Fibroblast of pulmonary artery (primary cell): Measurements from ENCODE around the gene ACVR1B.

Experiments used
- DNase-seq: peaks from one replicate; pipeline ENCODE4 v3.0.0-alpha.2; 2010; ENCODE audit warnings: low read depth
- H3K4me3 ChIP-seq: replicated peaks from 2 replicates; pipeline ENCODE4 v1.5.1; 2011; ENCODE audit warnings: low read depth, mild to moderate bottlenecking, control low read depth, low read length, moderate library complexity
- CTCF ChIP-seq: IDR thresholded peaks from 2 replicates; pipeline ENCODE4 v1.5.1; 2011; ENCODE audit warnings: mild to moderate bottlenecking, control low read depth, low read length, inconsistent platforms; ENCODE audit errors: missing control alignments

The ACVR1B gene

GRCh38 chr12:51953864-51954263 lies 2.4 kb downstream of the ACVR1B start:
- no peak for DNase-seq
- no peak for TF ChIP-seq CTCF
- peak overlapping the region; percentile 96 for H3K4me3 ChIP-seq

- H3K4me3 ChIP-seq, result peak overlapping the region; percentile 96
- peak; percentile 59 for DNase-seq
- no peak for TF ChIP-seq CTCF
Measured at GRCh38 chr12:51954561-51955361, 3.3 kb downstream of the ACVR1B start.

GRCh38 chr12:51955702-51956101 lies 4.2 kb downstream of the ACVR1B start:
- no peak for DNase-seq
- no peak for TF ChIP-seq CTCF
- peak overlapping the region; percentile 2 for H3K4me3 ChIP-seq

- H3K4me3 ChIP-seq, result no peak overlapping the region
- no peak for DNase-seq
- TF ChIP-seq CTCF, result no peak
Measured at GRCh38 chr12:51958542-51958941, 7.0 kb downstream of the ACVR1B start.

- TF ChIP-seq CTCF, result no peak
- peak; percentile 51 for DNase-seq
- no peak overlapping the region for H3K4me3 ChIP-seq
Measured at GRCh38 chr12:51959211-51959610, 7.7 kb downstream of the ACVR1B start.

- TF ChIP-seq CTCF, result no peak
- no peak for DNase-seq
- H3K4me3 ChIP-seq, result no peak overlapping the region
Measured at GRCh38 chr12:51959921-51960320, 8.4 kb downstream of the ACVR1B start.

- no peak for TF ChIP-seq CTCF
- no peak overlapping the region for H3K4me3 ChIP-seq
- no peak for DNase-seq
Measured at GRCh38 chr12:51960488-51960887, 9.0 kb downstream of the ACVR1B start.
